DOHH2 (cell line): ENCODE measurements around the gene MAML2.

Experiments used
- CTCF ChIP-seq: fragments of 200-600 bp; sonication (generic); IDR thresholded peaks from one replicate; pipeline ENCODE4 v1.5.1; 2014; ENCODE audit warnings: antibody characterized with exemption, mild to moderate bottlenecking, low read depth, low read length; ENCODE audit not compliant: poor library complexity, severe bottlenecking
- EZH2phosphoT487 ChIP-seq: fragments of 200-600 bp; sonication (generic); IDR thresholded peaks from 2 replicates; pipeline ENCODE4 v1.6.1; 2017; ENCODE audit warnings: borderline replicate concordance, mild to moderate bottlenecking, antibody characterized with exemption, low read length, moderate library complexity, mixed read lengths

GRCh38 chr11:96376796-96377195, 33.8 kb upstream of the MAML2 start:
- TF ChIP-seq CTCF (no peak), EZH2phosphoT487 (no peak)
